IMR-90 (cell line): ENCODE data around the gene HLA-C. TPM values are rescaled to one million over a fixed set of nuclear protein-coding genes. Genes with fewer than 3 reads are reported as not detected.

Experiments used
- ATAC-seq: fragments of 200-7000 bp; cut with Tn5 transposase; 2 replicates; pipeline ENCODE4 v1.9.1; 2020; ENCODE audit warnings: low read depth, mild to moderate bottlenecking, moderate library complexity
- BruUV-seq: library from RNA; stranded (reverse); fragments of 400-500 nt; replicated peaks from 2 replicates; lab custom pipeline; 2021; lab: Mats Ljungman, UMichigan
- CTCF ChIA-PET: fragments of 300-600 bp; formaldehyde crosslinking; extraction: SDS; loops from one replicate; lab custom pipeline; 2021; ENCODE audit warnings: antibody characterized with exemption; lab: Yijun Ruan, JAX
- POLR2A ChIA-PET: fragments of 300-600 bp; sonication (Branson Sonifier 250); formaldehyde crosslinking; loops from one replicate; lab custom pipeline; 2022; ENCODE audit warnings: antibody characterized with exemption; ENCODE audit not compliant: unreplicated experiment; lab: Charles Lee
- DNase-seq: peaks from one replicate; pipeline ENCODE4 v3.0.0; 2013
- H2AFZ ChIP-seq: replicated peaks from 2 replicates; pipeline ENCODE3; 2013; ENCODE audit warnings: low read length, mild to moderate bottlenecking; ENCODE audit not compliant: poor library complexity
- H2AK5ac ChIP-seq: 2 replicates; pipeline ENCODE4 v1.6.1; 2013; ENCODE audit warnings: low read depth, low read length, inconsistent platforms
- H2AK9ac ChIP-seq: replicated peaks from 2 replicates; pipeline ENCODE3; 2013; ENCODE audit warnings: mild to moderate bottlenecking, low read depth, low read length, moderate library complexity; ENCODE audit not compliant: poor library complexity
- H2BK120ac ChIP-seq: 2 replicates; pipeline ENCODE4 v1.6.1; 2013; ENCODE audit warnings: low read depth, low read length, inconsistent platforms
- H2BK15ac ChIP-seq: 3 replicates; pipeline ENCODE4 v1.6.1; 2013; ENCODE audit warnings: low read depth, low read length, inconsistent platforms
- H2BK20ac ChIP-seq: 2 replicates; pipeline ENCODE4 v1.6.1; 2013; ENCODE audit warnings: low read depth, mild to moderate bottlenecking, inconsistent platforms, low read length, moderate library complexity
- H2BK5ac ChIP-seq: 2 replicates; pipeline ENCODE4 v1.6.1; 2013; ENCODE audit warnings: mild to moderate bottlenecking, low read depth, low read length, inconsistent platforms; ENCODE audit not compliant: poor library complexity, severe bottlenecking
- H3K14ac ChIP-seq: replicated peaks from 2 replicates; pipeline ENCODE4 v1.6.1; 2013; ENCODE audit warnings: low read depth, low read length, inconsistent platforms
- H3K18ac ChIP-seq: 2 replicates; pipeline ENCODE4 v1.6.1; 2013; ENCODE audit warnings: low read depth, low read length, control low read depth
- H3K23ac ChIP-seq: 2 replicates; pipeline ENCODE4 v1.6.1; 2013; ENCODE audit warnings: low read depth, low read length, inconsistent platforms
- H3K27ac ChIP-seq: 2 replicates; pipeline ENCODE4 v1.5.1; 2013; ENCODE audit warnings: mild to moderate bottlenecking, control low read depth, low read length; ENCODE audit not compliant: insufficient read depth
- H3K27me3 ChIP-seq: 2 replicates; pipeline ENCODE4 v1.6.1; 2013; ENCODE audit warnings: low read length; ENCODE audit not compliant: control insufficient read depth, insufficient read depth
- H3K36me3 ChIP-seq: 2 replicates; pipeline ENCODE4 v1.6.1; 2013; ENCODE audit warnings: low read length, mixed read lengths; ENCODE audit not compliant: control insufficient read depth, insufficient read depth
- H3K4ac ChIP-seq: 2 replicates; pipeline ENCODE4 v1.6.1; 2013; ENCODE audit warnings: low read depth, low read length, inconsistent platforms
- H3K4me1 ChIP-seq: 2 replicates; pipeline ENCODE4 v1.6.1; 2013; ENCODE audit warnings: low read length, mixed read lengths; ENCODE audit not compliant: control insufficient read depth, insufficient read depth
- H3K4me2 ChIP-seq: 2 replicates; pipeline ENCODE4 v1.6.1; 2013; ENCODE audit warnings: low read depth, mild to moderate bottlenecking, control low read depth, low read length, moderate library complexity
- H3K4me3 ChIP-seq: 2 replicates; pipeline ENCODE4 v1.5.1; 2013; ENCODE audit warnings: low read depth, mild to moderate bottlenecking, control low read depth, low read length, moderate library complexity; ENCODE audit not compliant: insufficient read depth
- H3K56ac ChIP-seq: 2 replicates; pipeline ENCODE4 v1.6.1; 2013; ENCODE audit warnings: low read length, inconsistent platforms; ENCODE audit not compliant: insufficient read depth; ENCODE audit errors: extremely low read depth
- H3K79me1 ChIP-seq, 2 experiments: 2 replicates each; pipeline ENCODE4 v1.6.1; 2013; ENCODE audit warnings: low read length in 2 of 2, inconsistent platforms in 1 of 2, low read depth in 1 of 2
- H3K9ac ChIP-seq: 2 replicates; pipeline ENCODE4 v1.6.1; 2013; ENCODE audit warnings: low read depth, low read length, control low read depth
- H3K9me1 ChIP-seq: 2 replicates; pipeline ENCODE4 v1.6.1; 2013; ENCODE audit warnings: low read length, inconsistent platforms; ENCODE audit not compliant: insufficient read depth
- H3K9me3 ChIP-seq: 2 replicates; pipeline ENCODE4 v1.6.1; 2013; ENCODE audit warnings: low read length; ENCODE audit not compliant: control insufficient read depth, insufficient read depth
- H4K20me1 ChIP-seq: 2 replicates; pipeline ENCODE4 v1.6.1; 2013; ENCODE audit warnings: low read length, inconsistent platforms; ENCODE audit not compliant: insufficient read depth
- H4K5ac ChIP-seq: 2 replicates; pipeline ENCODE4 v1.6.1; 2013; ENCODE audit warnings: mild to moderate bottlenecking, low read depth, low read length, control low read depth
- H4K8ac ChIP-seq, 2 experiments: 2 replicates each; pipeline ENCODE4 v1.6.1; 2013; ENCODE audit warnings: low read depth in 2 of 2, low read length in 2 of 2, control low read depth in 1 of 2, inconsistent platforms in 1 of 2
- H4K91ac ChIP-seq: 2 replicates; pipeline ENCODE4 v1.6.1; 2013; ENCODE audit warnings: low read depth, low read length, inconsistent platforms; ENCODE audit not compliant: insufficient read depth
- CTCF ChIP-seq: conservative IDR thresholded peaks from 2 replicates; pipeline ENCODE4 v1.5.1; 2012; ENCODE audit warnings: mild to moderate bottlenecking, low read depth, low read length, improper control_type of control experiment
- MAFK ChIP-seq: IDR thresholded peaks from 2 replicates; pipeline ENCODE4 v1.6.1; 2012; ENCODE audit warnings: low read depth, low read length, improper control_type of control experiment
- MAZ ChIP-seq: IDR thresholded peaks from 2 replicates; pipeline ENCODE4 v1.6.1; 2012; ENCODE audit warnings: low read depth, mild to moderate bottlenecking, low read length, improper control_type of control experiment, moderate library complexity, borderline replicate concordance
- MXI1 ChIP-seq: IDR thresholded peaks from 2 replicates; pipeline ENCODE4 v1.6.1; 2012; ENCODE audit warnings: low read depth, mild to moderate bottlenecking, low read length, moderate library complexity, borderline replicate concordance
- POLR2A ChIP-seq: IDR thresholded peaks from 2 replicates; pipeline ENCODE4 v1.6.1; 2012; ENCODE audit warnings: mild to moderate bottlenecking, low read depth, low read length
- RFX5 ChIP-seq: IDR thresholded peaks from 2 replicates; pipeline ENCODE4 v1.8.0; 2012; ENCODE audit warnings: low read depth, mild to moderate bottlenecking, low read length, moderate library complexity
- WGBS, 2 experiments: methylation state at CpG; one replicate each; pipeline versions ENCODE4 v1.1.5 to v1.1.7; 2013; ENCODE audit warnings: missing lambda C conversion rate in 2 of 2; ENCODE audit not compliant: insufficient read length in 1 of 2; ENCODE audit errors: extremely low coverage in 2 of 2; 5-methylcytosine and 5-hydroxymethylcytosine counted together
- dilution Hi-C: fragments of 300-500 bp; cut with HindIII; formaldehyde crosslinking; loops from one replicate; pipeline ENCODE4 v1.14.3; 2018; ENCODE audit warnings: low sequenced_read_pairs; ENCODE audit not compliant: unreplicated experiment
- in situ Hi-C: fragments of 300-500 bp; cut with MboI; formaldehyde crosslinking; loops from 3 replicates; pipeline ENCODE4 v1.14.3; 2019; ENCODE audit warnings: low sequenced_read_pairs, inconsistent platforms, mixed read lengths
- intact Hi-C: fragments of 100-400 bp; cut with micrococcal nuclease; formaldehyde crosslinking; loops from 2 replicates; pipeline ENCODE4 v1.10.0; 2022
- polyA plus RNA-seq, 3 experiments: library from polyadenylated mRNA; depleted of rRNA; stranded (reverse); fragments of >200 nt; gene quantifications; 2 replicates each; pipeline ENCODE4 v1.2.3, GENCODE V29; 2012; ENCODE audit warnings: low replicate concordance in 1 of 3
- total RNA-seq: library from RNA; depleted of rRNA; stranded (reverse); fragments of >200 nt; gene quantifications from 2 replicates; pipeline ENCODE4 v1.2.3, GENCODE V29; 2012

Gene HLA-C
- total and polyA plus RNA-seq, 2 of the 4 experiments (the other 2 are of a cell fraction): 8.8 to 87.3 TPM

- no peaks in the 10 kb centered on the region for H3K79me1 ChIP-seq
- no peak overlapping the region for H2AK9ac ChIP-seq
- H3K9ac ChIP-seq: no peak overlapping the region
- intact Hi-C loops: no loop called here
- no peak overlapping the region for H3K14ac ChIP-seq
- no peak overlapping the region for H2AK5ac ChIP-seq
- peaks cover 3% of the 10 kb centered on the region; the same call in 1 of the 2 replicates for H3K9me3 ChIP-seq
- H3K36me3 ChIP-seq: no peaks in the 10 kb centered on the region
- dilution Hi-C loops: no loop called here
- H3K23ac ChIP-seq: no peak overlapping the region
- no peak overlapping the region for H3K27ac ChIP-seq
- H3K9me1 ChIP-seq: no peaks in the 10 kb centered on the region
- no peak overlapping the region for H3K4ac ChIP-seq
- H4K8ac ChIP-seq: no peak overlapping the region
- no TSS peak for BruUV-seq
- no peak overlapping the region for H4K91ac ChIP-seq
- H3K4me1 ChIP-seq: no peaks in the 10 kb centered on the region
- H3K18ac ChIP-seq: no peak overlapping the region
- peaks cover 51% of the 10 kb centered on the region for H3K27me3 ChIP-seq
- no peak overlapping the region for H3K4me3 ChIP-seq
- H2AFZ ChIP-seq: no peak overlapping the region
- DNase-seq (no peak), ATAC-seq (no peak)
- TF ChIP-seq MAFK (no peak), POLR2A (no peak), CTCF (no peak), RFX5 (no peak), MXI1 (no peak), MAZ (no peak)
- in situ Hi-C loops: no loop called here
- no peak overlapping the region for H3K56ac ChIP-seq
- POLR2A ChIA-PET: no interaction called here
- no CpG with 5 or more reads among the region's 11 CpGs for WGBS, 2 experiments
- H2BK120ac ChIP-seq: no peak overlapping the region
- H2BK15ac ChIP-seq: no peak overlapping the region
- no peaks in the 10 kb centered on the region for H4K20me1 ChIP-seq
- no peak overlapping the region for H2BK5ac ChIP-seq
- CTCF ChIA-PET: no interaction called here
- H3K4me2 ChIP-seq: no peak overlapping the region
- H4K5ac ChIP-seq: no peak overlapping the region
- no peak overlapping the region for H2BK20ac ChIP-seq
These were observed 36.9 kb upstream of the HLA-C start for GRCh38 chr6:31308845-31309175.
